Fibroblast of peridontal ligament (primary cell): ENCODE measurements around the gene DNAAF3.
"Not testable (repeated sequence)": the region's sequence is repeated elsewhere in the genome, so short reads cannot be mapped to it uniquely, and the experiment has no call there.

Experiments used
- DNase-seq: peaks from one replicate; pipeline ENCODE4 v3.0.0-alpha.2; 2010; ENCODE audit errors: extremely low read depth

The DNAAF3 gene

DNA sequence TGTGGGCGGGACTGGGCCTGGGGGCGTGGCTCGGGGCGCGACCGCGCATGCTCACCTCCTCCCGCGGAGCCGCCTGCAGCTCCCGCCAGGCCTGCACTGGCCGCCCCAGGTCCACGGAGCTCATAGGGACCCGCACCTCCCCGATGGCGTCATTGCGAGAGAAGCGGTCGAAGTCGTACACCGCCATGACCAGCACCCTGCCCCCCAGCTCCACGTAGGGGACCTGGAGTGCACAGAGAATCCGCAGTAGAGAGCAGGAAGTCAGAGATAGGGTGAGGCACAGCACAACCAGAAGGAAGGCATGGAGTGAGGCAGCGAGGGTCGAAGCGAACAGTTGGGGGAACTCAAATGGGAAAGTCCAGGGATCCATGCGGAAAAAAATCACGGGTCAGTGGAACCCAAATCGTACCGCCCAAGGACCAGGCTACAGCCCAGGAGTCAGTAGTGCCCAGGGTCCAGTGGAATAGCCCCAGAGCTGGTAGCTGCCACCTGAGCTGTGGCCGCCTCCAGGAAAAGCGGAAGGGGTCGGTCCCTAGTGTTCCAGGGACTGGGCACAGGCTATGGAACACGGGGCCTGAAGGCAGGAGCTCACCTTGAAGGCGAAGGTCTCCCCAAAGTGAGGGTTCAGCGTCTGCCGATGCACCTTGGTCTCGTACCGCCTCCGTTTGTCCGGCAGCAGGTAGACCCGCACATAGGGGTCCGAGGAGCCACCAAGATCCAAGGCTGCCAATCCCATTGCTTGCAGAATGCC lies 8.9 kb upstream of the DNAAF3 start:
- DNase-seq = no peak

DNA sequence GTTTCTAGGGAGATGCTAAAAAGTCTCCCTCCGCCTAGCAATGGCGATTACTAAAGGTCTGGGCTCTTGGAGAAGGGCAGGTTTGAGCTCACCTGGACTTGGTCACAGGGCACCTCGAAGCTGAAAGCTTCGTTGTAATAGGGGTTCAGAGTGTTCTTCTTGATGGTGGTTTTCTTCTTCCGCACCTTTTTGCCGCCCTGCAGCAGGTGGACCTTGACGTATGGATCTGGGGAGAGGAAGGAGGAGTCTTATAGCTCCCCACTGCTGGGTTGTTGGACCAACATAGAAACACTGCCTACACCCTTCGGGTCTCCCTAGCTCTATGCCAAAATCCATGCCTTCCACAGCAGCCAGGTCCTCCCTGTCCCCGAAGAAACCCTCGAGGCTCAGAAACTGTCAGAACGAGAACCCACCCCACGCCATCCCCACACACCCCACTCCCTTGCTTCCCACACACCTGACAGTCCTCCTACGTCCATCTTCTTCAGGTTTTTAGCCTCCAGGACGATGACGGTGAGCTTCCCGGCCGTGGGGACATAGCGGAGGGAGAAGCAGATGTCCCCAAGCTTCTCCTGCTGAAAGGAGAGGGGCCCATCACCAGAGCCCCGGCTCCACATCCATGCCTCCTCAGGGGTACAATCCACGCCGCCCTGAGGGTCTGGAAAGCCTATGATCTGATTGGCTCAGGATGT lies 8.2 kb upstream of the DNAAF3 start:
- DNase-seq = no peak

DNA sequence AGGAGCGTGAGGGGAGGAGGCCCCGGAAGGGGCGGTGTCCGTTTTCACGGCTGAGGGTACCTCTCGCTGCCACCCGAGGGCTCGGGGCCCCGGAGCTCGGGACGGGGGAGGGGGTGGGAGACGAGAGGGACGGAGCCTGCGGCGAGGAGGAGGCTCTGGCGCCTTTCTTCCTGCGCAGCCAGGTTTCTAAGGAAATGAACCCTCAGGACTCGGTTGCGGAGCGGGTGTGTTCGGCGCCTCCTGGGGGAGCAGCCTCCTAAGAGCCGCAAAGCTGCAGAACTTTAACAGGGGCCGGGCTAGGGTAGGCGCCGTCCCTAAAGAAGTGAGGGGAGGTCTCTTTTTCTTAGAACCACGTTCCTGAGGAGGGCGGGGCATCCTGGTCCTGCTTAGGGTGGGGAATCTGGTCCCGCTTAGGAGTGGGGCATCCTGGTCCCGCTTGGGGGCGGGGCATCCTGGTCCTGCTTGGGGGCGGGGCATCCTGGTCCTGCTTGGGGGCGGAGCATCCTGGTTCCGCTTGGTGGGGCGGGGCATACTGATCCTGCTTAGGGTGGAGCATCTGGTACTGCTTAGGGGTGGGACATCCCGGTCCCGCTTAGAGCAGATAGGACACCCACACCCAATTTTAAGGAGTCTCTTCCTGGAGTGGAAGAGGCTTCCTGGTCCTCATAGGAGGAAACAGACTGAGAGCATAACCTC lies 7.4 kb upstream of the DNAAF3 start:
- peak; percentile 67 for DNase-seq

DNA sequence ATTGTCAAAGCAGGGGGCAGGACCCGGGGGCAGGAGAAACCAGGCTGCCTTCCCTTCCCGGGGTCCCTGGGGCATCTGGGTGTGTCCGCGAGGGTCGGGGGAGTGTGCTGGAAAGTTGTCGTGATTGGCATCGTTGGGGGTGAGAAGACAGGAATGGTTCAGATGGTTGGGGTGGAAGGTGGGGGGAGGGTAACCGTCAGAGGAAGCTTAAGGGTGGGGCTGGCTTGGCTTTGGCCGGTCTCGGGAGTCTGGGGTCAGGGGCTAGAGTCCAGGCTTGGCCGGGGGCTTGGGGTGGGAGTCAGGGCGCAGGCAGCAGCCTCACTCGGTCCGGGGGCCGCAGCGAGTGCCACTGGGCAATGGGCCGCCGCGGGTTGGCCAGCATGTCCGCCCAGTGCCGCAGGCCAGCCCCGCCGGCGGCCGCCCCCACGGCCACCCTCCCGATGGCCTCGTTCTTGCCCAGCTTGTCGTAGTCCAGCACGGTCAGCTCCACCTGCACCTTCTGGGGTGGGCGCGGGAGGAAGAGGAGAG lies 6.8 kb upstream of the DNAAF3 start:
- DNase-seq = no peak

GRCh38 chr19:55172741-55173140 lies 6.3 kb upstream of the DNAAF3 start:
- peak; percentile 67 for DNase-seq

DNA sequence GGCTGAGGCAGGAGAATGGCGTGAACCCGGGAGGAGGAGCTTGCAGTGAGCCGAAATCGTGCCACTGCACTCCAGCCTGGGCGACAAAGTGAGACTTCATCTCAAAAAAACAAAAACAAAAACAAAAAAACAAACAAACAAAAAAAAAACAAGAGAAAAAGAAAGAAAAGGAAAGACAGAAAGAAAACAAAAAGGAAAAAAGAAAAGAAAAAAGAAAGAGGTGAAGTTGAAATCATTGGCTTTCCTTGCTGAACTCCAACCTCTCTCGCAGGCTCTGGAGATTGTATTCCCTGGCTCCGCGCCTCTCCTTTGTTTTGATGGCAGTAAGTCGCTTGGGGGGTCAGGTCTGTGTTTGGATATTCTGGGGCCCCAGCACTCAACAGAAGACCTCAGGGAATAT lies 5.9 kb upstream of the DNAAF3 start:
- not testable (repeated sequence) for DNase-seq

DNA sequence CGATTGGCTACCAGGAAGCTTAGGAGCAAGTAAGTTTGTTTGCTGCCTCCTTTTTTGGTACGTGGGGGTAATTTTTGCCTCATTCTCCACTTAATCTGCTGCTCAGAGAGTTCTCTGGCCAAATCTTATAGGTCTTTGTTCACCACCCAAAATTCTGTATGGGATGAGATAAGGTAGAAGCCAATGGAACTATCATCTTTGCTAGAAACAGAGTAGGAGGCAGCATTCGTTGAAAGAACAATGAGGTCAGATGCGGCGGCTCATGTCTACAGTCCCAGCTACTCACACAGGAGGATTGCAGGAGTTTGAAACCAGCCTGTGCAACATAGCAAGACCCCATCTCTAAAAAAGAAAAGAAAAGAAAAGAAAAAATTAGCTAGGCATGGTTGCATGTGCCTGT lies 5.0 kb upstream of the DNAAF3 start:
- no peak for DNase-seq

GRCh38 chr19:55169136-55169535 lies 2.7 kb upstream of the DNAAF3 start:
- DNase-seq = no peak

- peak; percentile 55 for DNase-seq
Observed at GRCh38 chr19:55165952-55166529, 372 bp downstream of the DNAAF3 start.

- no peak for DNase-seq
Observed at GRCh38 chr19:55161571-55162322, 4.7 kb downstream of the DNAAF3 start.

DNA sequence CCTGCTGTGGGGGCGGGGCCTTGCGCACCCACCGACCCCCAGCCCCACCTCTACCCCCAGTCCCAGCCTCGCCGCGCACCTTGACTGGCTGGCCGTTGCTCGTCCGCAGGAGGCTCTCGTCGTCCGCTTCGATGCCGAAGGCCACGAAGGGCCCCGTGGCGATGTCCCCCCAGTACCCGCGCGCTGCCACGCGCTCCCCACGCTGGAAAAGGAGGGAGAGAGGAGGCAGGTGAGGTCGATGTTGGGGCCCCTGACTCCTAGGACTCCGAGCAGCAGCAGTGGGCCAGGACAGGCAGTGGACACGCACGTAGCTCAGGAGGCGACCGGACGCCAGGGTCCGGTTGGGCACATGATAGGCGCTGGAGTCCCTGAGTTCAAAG lies 5.4 kb downstream of the DNAAF3 start:
- DNase-seq = no peak

- peak; percentile 60 for DNase-seq
Observed at GRCh38 chr19:55160128-55160985, 6.1 kb downstream of the DNAAF3 start.

DNA sequence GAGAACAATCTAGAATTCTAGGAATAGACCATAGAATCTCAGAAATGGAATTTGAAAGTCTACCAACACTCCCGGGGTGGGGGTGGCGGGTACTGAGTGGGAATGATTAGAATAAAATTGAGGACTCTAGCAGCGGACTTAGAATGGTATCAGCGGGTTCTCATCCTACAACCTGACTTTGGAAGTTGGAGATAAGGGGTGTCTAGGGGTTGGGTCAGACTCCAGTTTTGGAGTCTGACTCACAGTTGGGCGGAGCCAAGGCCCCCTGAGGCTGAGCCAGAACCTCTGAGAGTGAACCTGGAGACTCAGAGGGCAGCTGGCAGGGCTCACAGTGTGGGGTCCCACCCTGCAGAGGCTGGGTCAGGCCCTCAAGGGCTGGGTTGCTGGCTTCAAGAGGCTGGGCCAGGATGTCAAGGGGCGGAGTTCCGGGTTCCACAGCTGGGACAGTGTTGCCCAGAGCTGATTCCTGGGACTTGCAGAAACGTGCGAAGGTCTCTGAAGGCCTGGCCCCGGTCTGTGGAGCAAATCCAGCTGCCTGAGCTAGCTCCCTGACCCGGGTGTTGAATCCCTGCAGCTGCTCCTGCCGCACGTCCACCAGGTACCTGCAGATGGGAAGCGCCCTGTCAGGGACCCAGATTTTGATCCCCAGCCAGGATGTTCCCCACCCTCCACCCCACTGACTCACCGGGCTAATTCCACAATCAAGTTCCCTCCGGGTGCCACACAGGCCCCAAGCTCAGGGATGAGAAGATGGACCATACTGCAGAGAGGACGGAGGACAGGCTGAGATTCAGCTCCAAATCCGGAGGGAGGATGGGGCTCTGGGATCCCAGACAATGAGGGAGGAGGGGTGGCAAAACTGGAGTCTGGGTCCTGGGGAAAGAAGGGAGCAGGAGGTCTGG lies 7.3 kb downstream of the DNAAF3 start:
- peak; percentile 36 for DNase-seq

DNA sequence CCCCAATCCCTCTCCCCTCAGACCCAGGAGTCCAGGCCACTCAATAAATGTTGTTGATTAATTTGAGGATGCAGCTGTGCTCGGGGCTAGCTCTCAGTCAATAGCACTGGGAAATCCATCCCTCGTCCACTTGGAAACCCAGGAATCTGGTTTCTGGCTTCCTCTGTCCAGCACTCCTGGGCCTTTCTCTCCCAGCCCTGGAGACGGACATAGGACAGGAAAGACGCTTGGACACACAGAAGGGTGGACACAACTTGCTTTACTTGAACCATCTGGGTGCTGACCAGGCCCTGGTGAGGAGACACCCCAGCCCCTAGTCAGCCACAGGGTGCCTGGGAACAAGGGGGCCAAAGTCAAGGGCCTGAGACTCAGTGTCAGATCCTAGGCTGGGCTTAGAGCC lies 8.0 kb downstream of the DNAAF3 start:
- DNase-seq = no peak

DNA sequence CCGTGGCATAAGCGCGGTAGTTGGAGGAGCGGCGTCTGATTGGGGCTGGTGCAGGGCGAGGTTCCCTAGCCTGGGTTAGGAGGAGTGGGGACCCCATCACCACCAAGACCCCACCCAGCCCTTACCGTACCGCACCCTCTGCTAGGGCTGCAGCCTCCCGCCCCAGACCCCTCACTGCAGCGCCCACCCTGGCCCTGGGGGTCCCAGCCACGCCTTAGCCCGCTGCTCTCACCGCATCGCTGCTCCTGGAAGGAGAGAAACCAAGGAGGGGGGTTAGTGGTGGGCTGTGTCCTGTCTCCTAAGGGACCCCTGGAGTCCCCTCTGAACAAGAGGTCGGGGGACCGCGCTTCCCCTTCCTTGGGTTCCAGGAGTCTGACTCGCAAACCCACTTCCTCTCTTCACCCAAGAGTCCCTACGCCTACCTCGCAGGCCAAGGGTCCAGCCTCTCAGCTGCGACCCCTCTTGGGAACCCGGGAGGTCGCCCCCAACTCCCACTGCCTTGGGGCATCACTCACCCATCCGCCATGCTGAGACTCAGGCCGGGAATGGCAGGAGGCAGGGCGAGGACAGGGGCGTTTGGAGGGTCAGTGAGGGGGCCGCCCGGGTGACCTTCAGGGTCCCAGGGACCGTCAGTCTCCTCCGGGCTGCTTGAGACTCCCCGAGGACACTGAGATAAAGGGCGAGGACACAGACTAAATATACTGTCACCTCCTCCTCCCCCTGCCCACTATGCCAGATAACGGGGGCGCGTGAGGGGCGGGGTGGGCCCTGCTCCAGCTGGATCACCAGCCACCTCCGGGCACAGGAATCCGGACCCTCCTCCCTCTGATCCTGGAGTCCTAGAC lies 9.1 kb downstream of the DNAAF3 start, which contains the start of gene TNNI3:
Gene TNNI3, minus strand, starts transcription at position 669 of the 845 bp plus-strand sequence. Its CDS starts 143 bp downstream, at position 526.
- no peak for DNase-seq

GRCh38 chr19:55156202-55157063 lies 10.0 kb downstream of the DNAAF3 start:
- no peak for DNase-seq

- not testable (repeated sequence) for DNase-seq
Observed at GRCh38 chr19:55155784-55156183, 10.6 kb downstream of the DNAAF3 start.
